HL-60 (cell line): ENCODE measurements around the gene RASA1.

Experiments used
- DNase-seq, 2 experiments: peaks; one replicate each; pipeline ENCODE4 v3.0.0-alpha.2; 2010 to 2020; ENCODE audit warnings: low read depth in 1 of 2, low spot score in 1 of 2
- H3K27ac ChIP-seq: fragments of 250-450 bp; sonication (Bioruptor Pico); replicated peaks from 2 replicates; pipeline ENCODE4 v1.5.1; 2020; ENCODE audit warnings: mild to moderate bottlenecking, moderate library complexity
- H3K27me3 ChIP-seq: fragments of 250-450 bp; sonication (Bioruptor Pico); 2 replicates; pipeline ENCODE4 v1.5.1; 2021; ENCODE audit warnings: mild to moderate bottlenecking, moderate library complexity; ENCODE audit not compliant: insufficient read depth, poor library complexity, severe bottlenecking
- H3K4me3 ChIP-seq: replicated peaks from 2 replicates; pipeline ENCODE4 v1.5.1; 2011; ENCODE audit warnings: mild to moderate bottlenecking, control low read depth, low read length; ENCODE audit not compliant: insufficient read depth
- GABPA ChIP-seq: IDR thresholded peaks from 2 replicates; pipeline ENCODE4 v1.6.1; 2012; ENCODE audit warnings: low read depth
- POLR2AphosphoS5 ChIP-seq: IDR thresholded peaks from 2 replicates; pipeline ENCODE4 v1.6.1; 2012; ENCODE audit warnings: low read depth
- SPI1 ChIP-seq: IDR thresholded peaks from 2 replicates; pipeline ENCODE4 v1.6.1; 2012; ENCODE audit warnings: low read depth, mild to moderate bottlenecking, borderline replicate concordance
- TF ChIP-seq, protein P1 (sequence below): IDR thresholded peaks from one replicate; pipeline ENCODE4 v1.5.1; 2011; ENCODE audit warnings: low read length, control low read depth, inconsistent platforms; ENCODE audit not compliant: insufficient read depth
- TF ChIP-seq, protein P2 (sequence below): IDR thresholded peaks from 2 replicates; pipeline ENCODE4 v1.6.1; 2012; ENCODE audit warnings: low read depth; ENCODE audit not compliant: insufficient replicate concordance

The RASA1 gene

DNA sequence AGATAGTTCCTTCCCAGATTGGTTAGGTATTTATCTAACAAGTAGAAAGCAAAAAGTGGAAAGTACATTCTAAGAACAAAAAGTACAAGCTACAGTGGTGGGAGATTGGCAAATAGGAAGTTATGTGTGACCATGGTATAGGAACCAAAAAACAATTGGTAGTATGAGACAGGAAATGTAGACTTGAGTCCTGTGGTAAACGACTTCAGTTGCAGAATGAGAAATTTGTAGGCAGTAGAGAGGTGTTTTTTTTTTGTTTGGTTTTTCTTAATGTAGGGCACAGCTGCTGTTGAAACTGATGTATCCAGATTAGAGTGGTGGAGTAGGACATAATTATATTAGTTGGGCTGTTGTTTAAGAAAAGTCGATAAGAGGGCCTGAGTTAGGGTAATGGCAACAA lies 73.0 kb downstream of the RASA1 start:
- TF ChIP-seq SPI1 (no peak), GABPA (no peak), POLR2AphosphoS5 (no peak)
- TF ChIP-seq, protein P1, sequence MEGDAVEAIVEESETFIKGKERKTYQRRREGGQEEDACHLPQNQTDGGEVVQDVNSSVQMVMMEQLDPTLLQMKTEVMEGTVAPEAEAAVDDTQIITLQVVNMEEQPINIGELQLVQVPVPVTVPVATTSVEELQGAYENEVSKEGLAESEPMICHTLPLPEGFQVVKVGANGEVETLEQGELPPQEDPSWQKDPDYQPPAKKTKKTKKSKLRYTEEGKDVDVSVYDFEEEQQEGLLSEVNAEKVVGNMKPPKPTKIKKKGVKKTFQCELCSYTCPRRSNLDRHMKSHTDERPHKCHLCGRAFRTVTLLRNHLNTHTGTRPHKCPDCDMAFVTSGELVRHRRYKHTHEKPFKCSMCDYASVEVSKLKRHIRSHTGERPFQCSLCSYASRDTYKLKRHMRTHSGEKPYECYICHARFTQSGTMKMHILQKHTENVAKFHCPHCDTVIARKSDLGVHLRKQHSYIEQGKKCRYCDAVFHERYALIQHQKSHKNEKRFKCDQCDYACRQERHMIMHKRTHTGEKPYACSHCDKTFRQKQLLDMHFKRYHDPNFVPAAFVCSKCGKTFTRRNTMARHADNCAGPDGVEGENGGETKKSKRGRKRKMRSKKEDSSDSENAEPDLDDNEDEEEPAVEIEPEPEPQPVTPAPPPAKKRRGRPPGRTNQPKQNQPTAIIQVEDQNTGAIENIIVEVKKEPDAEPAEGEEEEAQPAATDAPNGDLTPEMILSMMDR, result no peak
- TF ChIP-seq, protein P2, sequence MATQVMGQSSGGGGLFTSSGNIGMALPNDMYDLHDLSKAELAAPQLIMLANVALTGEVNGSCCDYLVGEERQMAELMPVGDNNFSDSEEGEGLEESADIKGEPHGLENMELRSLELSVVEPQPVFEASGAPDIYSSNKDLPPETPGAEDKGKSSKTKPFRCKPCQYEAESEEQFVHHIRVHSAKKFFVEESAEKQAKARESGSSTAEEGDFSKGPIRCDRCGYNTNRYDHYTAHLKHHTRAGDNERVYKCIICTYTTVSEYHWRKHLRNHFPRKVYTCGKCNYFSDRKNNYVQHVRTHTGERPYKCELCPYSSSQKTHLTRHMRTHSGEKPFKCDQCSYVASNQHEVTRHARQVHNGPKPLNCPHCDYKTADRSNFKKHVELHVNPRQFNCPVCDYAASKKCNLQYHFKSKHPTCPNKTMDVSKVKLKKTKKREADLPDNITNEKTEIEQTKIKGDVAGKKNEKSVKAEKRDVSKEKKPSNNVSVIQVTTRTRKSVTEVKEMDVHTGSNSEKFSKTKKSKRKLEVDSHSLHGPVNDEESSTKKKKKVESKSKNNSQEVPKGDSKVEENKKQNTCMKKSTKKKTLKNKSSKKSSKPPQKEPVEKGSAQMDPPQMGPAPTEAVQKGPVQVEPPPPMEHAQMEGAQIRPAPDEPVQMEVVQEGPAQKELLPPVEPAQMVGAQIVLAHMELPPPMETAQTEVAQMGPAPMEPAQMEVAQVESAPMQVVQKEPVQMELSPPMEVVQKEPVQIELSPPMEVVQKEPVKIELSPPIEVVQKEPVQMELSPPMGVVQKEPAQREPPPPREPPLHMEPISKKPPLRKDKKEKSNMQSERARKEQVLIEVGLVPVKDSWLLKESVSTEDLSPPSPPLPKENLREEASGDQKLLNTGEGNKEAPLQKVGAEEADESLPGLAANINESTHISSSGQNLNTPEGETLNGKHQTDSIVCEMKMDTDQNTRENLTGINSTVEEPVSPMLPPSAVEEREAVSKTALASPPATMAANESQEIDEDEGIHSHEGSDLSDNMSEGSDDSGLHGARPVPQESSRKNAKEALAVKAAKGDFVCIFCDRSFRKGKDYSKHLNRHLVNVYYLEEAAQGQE, result no peak
- DNase-seq, result peak in 1 of 2 experiments; percentile 6
- Histone ChIP-seq H3K27ac (peak overlapping the region; percentile 56), H3K27me3 (no peaks in the 10 kb centered on the region), H3K4me3 (no peak overlapping the region)

DNA sequence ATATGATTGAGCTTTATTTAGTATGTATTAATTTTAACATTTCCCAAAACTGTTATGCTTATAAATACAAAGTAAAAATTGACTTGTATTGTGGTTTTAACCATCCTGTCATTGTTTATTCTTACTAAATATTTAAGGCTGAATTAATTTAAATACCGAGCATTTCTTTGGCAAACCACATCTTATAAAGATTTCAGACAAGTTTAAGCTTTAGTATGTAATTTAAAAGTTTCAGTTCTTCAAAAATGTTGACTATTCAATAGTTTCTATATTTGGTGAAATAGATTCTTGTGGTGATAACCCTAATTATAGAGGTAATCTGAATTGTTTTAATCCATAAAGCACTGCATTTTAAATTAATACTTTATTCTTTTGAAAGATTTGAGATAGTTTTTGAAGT lies 79.6 kb downstream of the RASA1 start:
- no peak for TF ChIP-seq GABPA
- TF ChIP-seq, protein P2, result no peak
- TF ChIP-seq POLR2AphosphoS5, result no peak
- DNase-seq, result no peak
- Histone ChIP-seq H3K27ac (no peak overlapping the region), H3K4me3 (no peak overlapping the region), H3K27me3 (no peaks in the 10 kb centered on the region)

DNA sequence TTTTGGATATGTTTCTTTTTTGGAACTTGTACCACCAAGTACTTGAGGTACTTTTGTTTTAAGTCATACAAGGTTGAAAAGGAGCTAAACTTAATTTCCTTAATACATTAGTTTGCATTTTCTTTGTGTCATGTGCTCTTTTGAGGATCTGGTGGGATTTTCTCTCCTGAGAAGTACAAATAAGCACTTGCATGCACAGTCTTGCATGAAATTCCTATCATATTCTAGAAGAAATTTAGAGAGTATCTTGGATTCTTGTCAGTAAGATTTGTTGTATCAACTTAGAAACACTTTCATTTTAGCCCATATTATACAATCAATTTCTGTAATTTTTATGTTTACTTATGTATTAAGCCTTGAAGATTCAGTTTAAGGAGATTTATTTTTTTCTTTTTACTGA lies 80.2 kb downstream of the RASA1 start:
- TF ChIP-seq SPI1 (no peak), GABPA (no peak), POLR2AphosphoS5 (no peak)
- TF ChIP-seq, protein P2, result no peak
- TF ChIP-seq, protein P1, result no peak

DNA sequence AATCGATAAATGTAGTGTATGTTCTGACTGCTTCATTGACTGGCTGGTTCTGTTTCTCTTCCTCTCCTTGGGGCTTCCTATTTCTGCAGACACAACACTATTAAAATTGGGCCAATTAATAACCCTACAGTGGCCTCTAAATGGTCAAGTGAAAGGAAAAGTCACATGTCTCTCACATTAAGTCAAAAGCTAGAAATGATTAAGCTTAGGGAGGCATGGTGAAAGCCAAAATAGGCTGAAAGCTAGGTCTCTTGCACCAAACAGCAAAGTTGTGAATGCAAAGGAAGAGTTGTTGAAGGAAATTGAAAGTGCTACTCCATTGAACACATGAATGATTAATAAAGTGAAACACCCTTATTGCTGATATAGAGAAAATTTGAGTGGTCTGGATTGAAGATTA lies 86.8 kb downstream of the RASA1 start:
- Histone ChIP-seq H3K27me3 (no peaks in the 10 kb centered on the region), H3K4me3 (no peak overlapping the region), H3K27ac (no peak overlapping the region)
- no peak for DNase-seq
- TF ChIP-seq, protein P1, result no peak
- TF ChIP-seq SPI1, result no peak
- TF ChIP-seq GABPA, result no peak
- TF ChIP-seq, protein P2, result no peak
- TF ChIP-seq POLR2AphosphoS5, result no peak

More for the DNA sequence above, 80.2 kb downstream of the RASA1 start:
- no peak overlapping the region for H3K4me3 ChIP-seq
- H3K27ac ChIP-seq, result no peak overlapping the region
- DNase-seq, result no peak
- no peaks in the 10 kb centered on the region for H3K27me3 ChIP-seq
